GM23248 (cell line): Measurements from ENCODE around the gene CAPRIN2.

ENCODE experiments used
- EZH2 ChIP-seq: fragments of 200-600 bp; sonication (generic); IDR thresholded peaks from 2 replicates; pipeline ENCODE4 v1.6.1; 2018; ENCODE audit warnings: antibody characterized with exemption, mild to moderate bottlenecking; ENCODE audit not compliant: insufficient read depth, poor library complexity, severe bottlenecking
- EZH2phosphoT487 ChIP-seq: fragments of 200-600 bp; sonication (generic); IDR thresholded peaks from 2 replicates; pipeline ENCODE4 v1.6.1; 2018; ENCODE audit warnings: antibody characterized with exemption, moderate library complexity, mild to moderate bottlenecking, low read depth; ENCODE audit not compliant: insufficient read depth

- TF ChIP-seq EZH2, result no peak
- no peak for TF ChIP-seq EZH2phosphoT487
Measured at GRCh38 chr12:30797689-30798088, 42.9 kb upstream of the CAPRIN2 start.
